HG02852 (cell line): Measurements from ENCODE around the gene TEAD3.
"Not testable (repeated sequence)": the region's sequence is repeated elsewhere in the genome, so short reads cannot be mapped to it uniquely, and the experiment has no call there.

Experiments used
- ATAC-seq: cut with Tn5 transposase; IDR thresholded peaks from one replicate; pipeline ENCODE4 v1.9.1; 2021; ENCODE audit warnings: mild to moderate bottlenecking, moderate library complexity; ENCODE audit not compliant: unreplicated experiment

Gene TEAD3

DNA sequence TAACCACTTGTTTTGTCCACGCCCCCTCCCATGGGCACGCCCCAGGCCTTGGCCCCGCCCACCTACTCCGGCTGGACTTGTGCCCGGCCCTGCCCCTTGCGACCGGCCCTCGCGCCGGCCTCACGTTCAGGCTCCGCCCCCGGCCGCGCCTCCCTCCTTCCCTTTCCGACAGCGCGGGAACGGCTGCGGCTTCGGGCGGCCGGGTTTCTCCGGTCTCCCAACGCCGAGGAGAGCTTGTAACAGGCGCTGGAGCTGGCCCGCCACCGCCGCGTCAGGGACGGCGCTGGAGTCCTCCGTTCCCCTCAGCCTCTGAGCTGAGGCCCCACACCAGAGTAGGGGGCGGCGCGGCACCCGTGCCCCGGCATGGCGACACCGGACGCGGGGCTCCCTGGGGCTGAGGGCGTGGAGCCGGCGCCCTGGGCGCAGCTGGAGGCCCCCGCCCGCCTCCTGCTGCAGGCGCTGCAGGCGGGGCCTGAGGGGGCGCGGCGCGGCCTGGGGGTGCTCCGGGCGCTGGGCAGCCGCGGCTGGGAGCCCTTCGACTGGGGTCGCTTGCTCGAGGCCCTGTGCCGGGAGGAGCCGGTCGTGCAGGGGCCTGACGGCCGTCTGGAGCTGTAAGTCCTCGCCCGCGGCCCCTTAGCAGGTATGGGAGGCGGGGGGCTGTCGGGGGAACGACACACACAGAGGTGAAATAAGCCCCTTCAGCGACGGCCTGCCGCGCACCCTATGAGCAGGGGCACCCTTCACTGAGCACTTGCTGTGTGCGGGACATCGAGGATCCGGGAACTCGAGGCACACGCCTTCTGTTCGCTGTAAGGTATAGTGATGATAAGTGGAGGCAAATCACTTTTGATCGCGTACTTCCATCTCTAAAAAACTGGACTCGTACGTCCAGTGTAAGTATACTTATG is 44.4 kb downstream of the TEAD3 start, which contains the start of gene FANCE:
Gene FANCE (plus strand): TSS at position 156 of the 908 bp plus-strand sequence. CDS start 208 bp downstream, at position 364.
- peak; percentile 94 for ATAC-seq

DNA sequence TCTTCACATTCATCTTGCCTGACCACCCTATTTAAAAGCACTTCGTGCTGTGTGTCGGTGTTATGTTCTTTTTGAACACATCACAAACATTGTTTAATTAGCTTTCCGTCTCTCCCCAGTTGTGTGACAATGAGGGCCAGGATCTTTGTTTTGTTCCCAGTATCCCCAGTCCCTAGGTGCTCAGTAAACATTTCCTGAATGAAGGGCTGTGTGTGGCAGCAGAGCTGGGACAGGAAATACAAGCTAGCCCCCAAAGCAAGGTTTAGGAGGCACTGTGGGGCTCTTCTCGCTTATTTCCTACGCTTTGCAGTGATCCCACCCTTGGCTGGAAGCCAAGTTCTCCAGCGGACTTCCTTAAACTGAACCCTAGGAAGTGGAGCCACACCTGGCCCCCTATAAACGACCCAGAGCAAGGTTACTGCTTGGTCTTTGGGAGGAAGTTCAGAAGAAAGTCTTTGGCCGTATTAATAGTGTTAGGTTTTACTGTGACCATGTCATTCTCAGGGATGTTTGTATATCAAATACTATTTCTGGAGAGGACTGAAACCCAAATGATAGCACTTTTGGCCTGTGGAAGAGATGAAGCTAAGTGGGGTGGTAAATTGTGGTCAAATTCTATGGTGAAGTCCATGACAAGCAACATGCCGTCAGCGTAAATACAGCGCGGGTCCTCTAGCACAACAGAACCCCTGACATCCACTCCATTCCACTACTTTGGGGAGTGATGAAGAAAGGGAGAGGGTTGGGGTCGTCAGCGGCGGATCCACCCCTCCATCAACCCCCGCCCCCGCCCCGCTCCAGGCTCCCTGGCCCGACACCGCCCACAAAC is 45.3 kb downstream of the TEAD3 start:
- peak; percentile 7 for ATAC-seq

DNA sequence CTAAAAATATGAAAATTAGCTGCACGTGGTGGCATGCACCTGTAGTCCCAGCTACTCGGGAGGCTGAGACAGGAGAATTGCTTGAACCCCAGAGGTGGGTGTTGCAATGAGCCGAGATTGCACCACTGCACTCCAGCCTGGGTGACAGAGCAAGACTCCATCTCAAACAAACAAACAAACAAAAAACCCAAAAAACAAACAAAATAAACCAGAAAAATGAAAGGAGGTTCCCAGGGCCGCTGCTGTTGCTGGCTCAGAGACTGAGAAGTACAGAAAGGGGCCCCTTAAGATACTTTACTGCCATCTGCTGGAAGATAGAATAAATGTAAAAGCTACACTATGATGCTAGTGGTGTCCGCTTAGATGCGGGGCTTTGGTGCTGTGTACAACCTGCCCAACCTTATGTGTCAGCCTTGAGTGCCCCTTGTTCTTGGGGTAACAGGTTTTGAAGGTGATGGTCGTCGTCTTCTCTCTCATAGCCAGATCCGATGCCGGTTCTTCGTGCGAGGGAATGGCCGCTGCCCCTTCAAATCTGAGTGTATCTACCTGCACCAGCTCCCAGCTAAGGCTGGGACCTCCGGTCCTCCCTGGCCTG is 47.5 kb downstream of the TEAD3 start:
- peak; percentile 30 for ATAC-seq

DNA sequence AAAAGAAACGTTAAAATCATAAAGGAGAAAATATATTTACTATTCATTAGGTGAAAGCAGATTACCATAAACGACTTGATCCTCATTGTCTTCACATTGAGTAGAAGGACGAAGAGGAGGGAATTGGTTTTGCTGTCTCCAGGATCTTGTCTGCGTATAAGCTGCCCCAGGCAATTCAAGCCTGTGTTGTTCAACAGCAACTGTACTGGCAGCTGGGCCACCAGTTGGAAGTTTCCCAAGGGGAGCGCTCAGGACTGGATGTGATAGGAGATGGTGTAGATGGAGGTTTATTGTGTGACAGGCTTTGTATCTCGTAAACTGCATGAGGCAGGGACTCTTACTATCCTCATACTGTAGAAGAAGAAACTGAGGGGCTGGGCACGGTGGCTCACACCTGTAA is 48.7 kb downstream of the TEAD3 start:
- ATAC-seq = no peak

DNA sequence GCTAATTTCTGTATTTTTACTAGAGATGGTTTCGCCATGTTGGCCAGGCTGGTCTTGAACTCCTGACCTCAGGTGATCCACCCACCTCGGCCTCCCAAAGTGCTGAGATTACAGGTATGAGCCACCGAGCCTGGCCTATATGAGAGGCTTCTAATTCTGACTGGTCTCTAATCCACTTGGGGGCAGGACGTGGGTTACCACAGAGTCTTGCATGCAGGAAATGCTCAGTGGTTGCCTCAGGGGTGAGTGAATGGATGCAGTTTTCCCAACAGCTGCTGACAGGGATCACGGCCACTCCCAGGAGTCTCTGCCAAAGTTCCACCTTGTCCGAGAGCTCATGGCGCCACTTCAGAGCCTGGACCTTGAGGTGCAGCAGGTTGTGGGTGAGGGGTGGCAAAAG is 51.2 kb downstream of the TEAD3 start:
- ATAC-seq = no peak

DNA sequence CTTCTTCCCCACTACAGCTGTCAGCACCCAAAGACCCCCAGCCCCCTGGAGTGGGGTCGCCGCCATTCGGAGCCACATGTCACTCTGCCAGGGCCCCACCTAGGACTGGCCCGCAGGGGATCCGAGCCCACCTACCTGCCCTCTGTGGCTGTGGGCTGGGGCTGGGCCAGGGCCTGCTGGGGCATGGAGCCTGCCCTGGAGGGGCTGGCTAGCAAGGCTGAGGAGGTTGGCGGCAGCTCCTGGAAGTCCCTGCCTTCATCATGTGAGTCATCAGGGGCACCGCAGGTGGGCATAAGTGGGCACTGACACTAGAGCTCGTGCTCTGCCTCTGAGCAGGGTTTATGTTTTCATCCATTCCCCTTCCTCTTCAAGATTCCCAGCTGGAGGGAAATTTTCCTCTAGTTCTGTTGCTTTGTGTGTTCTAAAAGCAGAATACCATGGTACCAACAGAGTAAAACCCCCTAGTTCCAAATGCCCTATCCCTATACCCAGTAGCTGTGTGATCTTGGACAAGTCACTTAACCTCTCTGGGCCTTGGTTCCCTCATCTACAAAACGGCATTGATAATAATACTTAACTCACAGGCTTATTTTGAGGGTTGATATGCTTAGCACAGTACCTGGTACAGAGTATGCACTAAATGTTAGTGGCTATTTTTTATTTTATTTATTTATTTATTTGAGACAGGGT is 53.4 kb downstream of the TEAD3 start:
- ATAC-seq = no peak

DNA sequence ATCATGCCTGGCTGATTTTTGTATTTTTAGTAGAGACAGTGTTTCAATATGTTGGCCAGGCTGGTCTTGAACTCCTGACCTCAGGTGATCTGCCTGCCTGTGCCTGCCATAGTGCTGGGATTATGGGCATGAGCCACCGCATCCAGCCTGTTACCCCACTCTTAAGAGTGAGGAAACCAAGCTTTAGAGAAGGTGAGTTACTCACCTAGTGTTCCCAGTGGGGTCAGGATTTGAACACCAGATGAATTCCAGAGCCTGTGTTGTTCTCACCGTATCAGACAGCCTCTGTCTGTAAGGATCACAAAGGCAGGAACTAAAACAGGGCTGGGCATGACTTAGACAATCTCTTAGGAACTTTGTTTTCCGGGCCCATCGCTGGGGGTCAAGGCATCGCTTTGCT is 54.2 kb downstream of the TEAD3 start:
- no peak for ATAC-seq

DNA sequence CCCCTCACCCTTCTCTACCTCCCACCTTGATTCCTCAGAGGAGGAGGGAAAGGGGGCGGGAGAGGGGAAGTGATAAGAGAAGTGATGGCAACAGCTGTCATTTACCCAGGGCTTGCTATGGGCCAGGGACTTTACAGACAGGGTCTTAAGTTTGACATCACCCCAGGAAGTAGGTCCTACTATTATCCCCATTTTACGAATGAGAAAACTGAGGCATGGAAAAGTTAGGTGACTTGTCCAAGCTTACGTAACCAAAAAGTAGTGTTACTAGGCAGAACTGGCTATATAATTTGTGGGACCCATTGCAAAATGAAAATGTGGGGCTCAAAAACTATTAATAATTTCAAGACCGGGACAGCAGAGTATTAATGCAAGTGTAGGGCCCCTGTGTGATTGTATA is 55.2 kb downstream of the TEAD3 start:
- ATAC-seq = no peak

DNA sequence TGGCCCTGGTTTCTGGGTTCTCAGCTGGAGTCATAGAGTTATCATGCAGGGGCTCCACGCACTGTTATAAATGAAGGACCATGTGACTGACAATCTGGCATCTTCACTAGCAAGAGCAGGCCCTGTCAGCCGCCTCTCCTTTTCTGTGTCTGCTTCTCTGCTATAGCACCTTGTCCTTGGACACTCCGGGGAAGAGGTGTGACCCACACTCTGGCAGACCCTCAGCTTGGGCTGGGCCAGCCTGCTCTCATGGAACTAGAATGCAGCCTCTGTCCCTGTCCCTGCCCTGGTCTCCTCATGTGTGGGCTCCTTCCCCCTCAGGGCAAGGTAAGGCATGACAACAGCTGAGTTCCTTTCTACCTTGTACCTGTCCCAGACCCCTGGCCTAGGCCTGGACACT is 55.7 kb downstream of the TEAD3 start:
- no peak for ATAC-seq

DNA sequence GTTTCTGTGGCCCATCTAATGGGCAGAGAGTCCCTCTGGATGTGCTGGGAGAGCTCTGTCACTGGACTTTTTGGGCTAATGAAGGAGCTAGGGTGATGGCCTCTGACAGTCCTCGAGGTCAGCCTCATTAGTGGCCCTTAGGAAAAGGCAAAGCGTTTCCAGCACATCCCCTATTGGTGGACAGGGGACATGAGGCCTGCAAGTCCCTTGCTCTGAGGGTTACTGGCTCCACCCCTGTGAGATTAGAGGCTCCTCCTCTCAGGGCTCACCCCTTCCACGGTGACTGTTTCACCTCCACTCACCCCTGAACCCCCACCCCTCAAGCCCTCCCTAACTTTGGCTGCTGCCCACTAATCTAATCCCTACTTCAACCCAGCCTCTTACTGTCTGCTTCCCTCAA is 57.6 kb downstream of the TEAD3 start:
- ATAC-seq = no peak

DNA sequence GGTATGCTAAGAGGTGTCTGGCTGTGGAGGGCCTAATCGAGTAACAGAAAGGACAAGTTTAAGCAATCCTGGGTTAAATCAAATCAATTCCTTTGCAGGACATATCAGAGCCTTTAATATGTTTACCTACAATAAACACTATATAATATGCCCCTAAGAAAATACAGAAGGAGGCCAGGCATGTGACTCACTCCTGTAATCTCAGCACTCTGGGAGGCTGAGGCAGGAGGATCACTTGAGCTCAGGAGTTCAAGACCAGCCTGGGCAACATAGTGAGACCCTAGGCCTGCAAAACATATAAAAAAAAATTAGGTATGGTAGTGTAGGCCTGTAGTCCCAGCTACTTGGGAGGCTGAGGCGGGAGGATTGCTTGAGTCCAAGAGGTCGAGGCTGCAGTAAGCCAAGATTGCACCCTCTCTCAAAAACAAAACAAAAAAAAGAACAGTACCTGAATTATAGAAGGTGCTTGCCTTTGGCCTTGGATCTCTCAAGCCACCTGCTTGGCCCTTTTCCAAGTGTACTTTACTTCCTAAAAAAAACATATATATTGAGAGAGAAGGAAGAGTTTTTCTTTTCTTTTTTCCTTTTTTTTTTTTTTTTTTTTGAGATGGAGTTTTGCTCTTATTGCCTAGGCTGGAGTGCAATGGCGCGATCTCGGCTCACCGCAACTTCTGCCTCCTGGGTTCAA is 58.4 kb downstream of the TEAD3 start:
- not testable (repeated sequence) for ATAC-seq

DNA sequence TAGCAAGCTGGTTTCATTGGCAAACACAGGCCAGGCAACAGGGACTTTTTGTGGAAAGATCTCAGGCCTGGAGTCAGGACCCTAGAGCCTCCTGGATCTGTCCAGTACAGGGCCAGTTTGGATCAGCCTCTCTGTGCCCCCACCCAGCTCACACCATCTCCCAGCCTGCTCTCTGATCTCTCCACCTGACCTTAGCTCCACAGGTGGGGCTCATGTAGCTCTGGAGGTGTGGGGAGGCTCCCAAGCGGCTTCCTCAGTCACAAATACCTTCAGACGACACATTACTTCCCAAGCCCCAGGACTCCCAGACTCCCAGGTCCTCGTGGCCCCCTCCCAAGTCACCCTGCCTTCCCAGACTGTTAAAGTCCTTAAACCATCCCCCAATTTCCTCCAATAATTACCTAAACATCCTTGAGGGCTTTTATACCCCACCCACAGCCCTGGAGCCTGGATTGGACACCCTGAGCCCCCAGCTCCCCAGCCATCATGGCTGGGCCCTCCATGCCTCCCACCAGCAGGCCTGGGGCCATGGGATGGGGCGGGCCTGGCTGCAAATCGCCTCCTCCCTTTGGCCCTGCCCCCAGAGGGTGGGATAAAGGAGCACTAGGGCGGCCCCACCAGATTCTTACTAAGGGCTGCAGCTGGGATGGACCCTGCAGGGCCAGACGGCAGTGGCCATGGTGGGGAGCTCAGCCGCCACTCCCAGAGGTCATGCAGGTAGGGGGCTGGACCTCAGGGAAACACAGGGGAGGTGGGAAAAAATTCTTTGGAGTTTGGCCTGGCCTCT is 60.6 kb downstream of the TEAD3 start:
- no peak for ATAC-seq

DNA sequence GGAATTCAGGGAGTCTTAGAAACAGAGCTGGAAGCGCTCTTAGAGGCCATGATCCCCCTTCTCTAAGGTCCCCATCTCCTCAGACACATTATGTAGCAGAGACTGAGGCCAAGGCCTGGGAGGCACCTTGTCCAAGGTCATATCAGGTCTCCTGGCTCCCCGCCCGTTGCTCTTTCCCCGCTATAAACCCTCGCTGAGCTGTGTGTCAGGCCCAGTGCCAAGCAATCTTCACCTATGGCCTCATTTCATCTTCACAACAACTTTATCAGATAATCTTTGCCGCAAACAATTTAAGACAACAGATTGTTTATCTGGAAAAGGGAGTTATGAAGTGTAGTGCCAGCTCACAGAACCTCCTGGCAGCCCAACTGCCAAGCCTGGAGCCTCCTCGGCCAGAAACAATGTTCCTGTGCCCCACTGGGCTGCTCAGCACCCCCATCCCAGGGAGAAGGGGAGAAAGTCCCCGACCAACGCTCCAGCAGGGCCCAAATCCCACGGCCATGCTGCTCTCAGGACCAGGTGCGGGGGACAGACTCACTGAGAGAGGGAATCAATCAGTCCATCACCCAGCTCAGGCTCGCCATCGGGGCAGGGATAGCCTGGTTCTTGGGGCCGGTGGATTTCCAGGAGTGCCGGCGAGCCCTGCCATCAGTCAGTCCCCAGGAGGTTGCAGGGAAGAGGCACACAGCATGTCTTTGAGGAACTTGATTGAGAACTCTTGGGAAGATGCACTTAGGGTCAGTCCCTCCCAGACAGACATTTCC is 61.6 kb downstream of the TEAD3 start:
- no peak for ATAC-seq

DNA sequence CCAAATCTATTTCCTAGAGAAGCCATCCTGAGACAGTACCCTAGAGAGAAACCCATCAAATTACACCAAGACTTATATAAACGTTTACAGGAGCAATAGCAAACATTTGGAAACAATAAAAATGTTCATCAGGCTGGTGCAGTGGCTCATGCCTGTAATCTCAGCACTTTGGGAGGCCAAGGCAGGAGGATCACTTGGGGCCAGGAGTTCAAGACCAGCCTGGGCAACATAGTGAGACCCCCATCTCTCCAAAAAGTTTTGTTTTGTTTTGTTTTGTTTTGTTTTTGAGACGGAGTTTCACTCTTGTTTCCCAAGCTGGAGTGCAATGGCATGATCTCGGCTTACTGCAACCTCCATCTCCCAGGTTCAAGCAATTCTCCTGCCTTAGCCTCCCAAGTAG is 64.2 kb downstream of the TEAD3 start:
- ATAC-seq = not testable (repeated sequence)

DNA sequence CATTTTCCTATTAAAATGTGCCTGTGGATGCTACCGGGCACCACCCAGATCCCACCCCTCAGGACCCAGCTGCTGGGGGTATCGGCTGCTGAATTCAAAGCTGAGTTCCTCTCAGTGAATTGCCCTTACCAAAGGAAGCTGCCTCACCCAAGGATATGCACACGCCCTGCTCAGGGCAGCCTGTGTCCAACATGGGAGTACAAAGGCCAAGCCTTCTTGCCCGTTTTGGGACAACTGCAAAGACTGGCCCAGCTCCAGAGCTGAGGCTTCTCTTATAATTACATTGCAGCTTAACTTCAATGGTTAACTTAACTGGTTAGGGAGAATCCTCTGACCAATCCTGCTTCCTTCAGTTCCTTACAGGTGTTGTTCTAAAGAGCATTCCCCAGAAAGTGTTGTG is 64.6 kb downstream of the TEAD3 start:
- no peak for ATAC-seq

DNA sequence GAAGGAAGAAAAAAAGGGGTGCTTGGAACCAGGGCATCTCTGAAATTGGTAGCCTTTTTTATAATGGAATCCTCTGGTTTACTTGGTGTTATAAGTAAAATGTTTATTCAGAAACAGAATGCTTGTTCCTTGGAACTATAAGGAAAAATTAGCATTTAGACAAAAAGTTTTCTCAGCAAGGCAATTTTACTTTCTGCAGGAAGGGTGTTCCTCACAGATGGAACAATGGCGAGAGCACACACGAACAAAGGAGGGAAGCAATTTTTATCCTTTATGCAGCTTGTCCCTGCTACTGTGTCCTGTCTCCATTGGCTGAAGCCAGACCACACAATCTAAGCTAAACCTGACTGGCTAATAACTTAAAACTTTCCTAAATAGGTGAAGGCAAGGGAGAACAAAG is 67.4 kb downstream of the TEAD3 start:
- ATAC-seq = no peak

DNA sequence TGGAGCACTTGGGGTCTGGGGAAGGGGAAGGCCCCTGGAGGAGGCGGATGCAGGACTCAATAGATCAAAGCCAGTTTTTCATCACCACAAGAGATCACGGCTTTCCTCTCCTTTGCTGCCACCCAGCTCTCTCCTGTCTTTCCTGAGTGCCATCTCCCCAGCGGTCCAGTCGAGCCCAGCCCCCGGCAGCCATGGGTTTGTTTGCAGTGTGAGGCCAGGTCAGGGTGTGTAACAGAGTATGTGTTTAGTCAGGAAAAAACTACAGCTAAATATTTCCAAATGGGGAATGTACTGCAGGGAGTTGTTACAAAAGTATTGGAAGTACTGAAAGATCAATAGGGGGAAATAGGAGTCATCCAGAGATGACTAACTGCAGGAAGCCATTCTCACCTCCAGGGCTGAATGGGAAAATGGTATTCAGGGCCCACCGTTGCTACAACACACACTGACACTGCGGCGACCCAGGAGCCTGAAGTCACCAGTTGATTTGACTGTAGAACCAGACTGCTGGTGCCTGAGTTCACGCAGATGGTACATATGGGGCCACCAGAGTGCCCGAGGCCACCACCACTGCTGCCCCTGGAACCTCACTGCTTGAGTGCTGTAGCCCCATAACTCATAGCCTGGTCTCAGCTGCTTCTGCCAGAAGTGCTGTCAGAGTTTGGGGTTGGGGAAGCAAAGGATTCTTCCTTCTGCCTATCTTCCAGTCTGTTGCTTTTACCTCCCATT is 68.3 kb downstream of the TEAD3 start:
- no peak for ATAC-seq

DNA sequence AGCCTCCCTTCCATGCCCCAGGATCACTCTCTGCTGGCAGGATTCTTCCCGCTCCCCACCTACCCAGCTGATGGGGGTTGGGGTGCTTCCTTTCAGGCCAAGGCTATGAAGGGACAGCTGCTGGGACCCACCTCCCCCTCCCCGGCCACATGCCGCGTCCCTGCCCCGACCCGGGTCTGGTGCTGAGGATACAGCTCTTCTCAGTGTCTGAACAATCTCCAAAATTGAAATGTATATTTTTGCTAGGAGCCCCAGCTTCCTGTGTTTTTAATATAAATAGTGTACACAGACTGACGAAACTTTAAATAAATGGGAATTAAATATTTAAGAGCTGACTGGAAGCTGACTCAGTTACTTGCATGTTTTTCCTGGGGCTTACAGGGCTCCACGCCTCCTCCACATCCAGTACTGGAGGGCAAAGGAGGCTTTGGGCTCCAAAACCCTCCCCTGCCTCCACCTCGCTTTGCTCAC is 69.0 kb downstream of the TEAD3 start:
- ATAC-seq = no peak
